Brain microvascular endothelial cell (primary cell): ENCODE data around the gene ZBTB20.

Experiments used
- DNase-seq: peaks from one replicate; pipeline ENCODE4 v3.0.0-alpha.2; 2020
- H3K27ac ChIP-seq: fragments of 250-450 bp; sonication (Bioruptor Pico); 2 replicates; pipeline ENCODE4 v1.5.1; 2020; ENCODE audit warnings: mild to moderate bottlenecking, moderate library complexity
- H3K27me3 ChIP-seq: fragments of 250-450 bp; sonication (Bioruptor Pico); replicated peaks from 2 replicates; pipeline ENCODE4 v1.5.1; 2020; ENCODE audit warnings: mild to moderate bottlenecking
- H3K36me3 ChIP-seq: fragments of 250-450 bp; sonication (Bioruptor Pico); replicated peaks from 2 replicates; pipeline ENCODE4 v1.5.1; 2020; ENCODE audit warnings: mild to moderate bottlenecking
- H3K4me3 ChIP-seq: 2 replicates; pipeline ENCODE4 v1.5.1; 2011; ENCODE audit warnings: low read depth, mild to moderate bottlenecking, control low read depth, low read length, moderate library complexity
- in situ Hi-C: cut with HindIII; loops from 2 replicates; pipeline ENCODE4 v1.10.0; 2017; ENCODE audit warnings: low sequenced_read_pairs, low pct_ligation_motif_present
- TF ChIP-seq, protein P1 (sequence below): IDR thresholded peaks from 2 replicates; pipeline ENCODE4 v1.5.1; 2011; ENCODE audit warnings: low read depth, mild to moderate bottlenecking, moderate library complexity, low read length, control low read depth, inconsistent platforms; ENCODE audit errors: missing control alignments

Gene ZBTB20

DNA sequence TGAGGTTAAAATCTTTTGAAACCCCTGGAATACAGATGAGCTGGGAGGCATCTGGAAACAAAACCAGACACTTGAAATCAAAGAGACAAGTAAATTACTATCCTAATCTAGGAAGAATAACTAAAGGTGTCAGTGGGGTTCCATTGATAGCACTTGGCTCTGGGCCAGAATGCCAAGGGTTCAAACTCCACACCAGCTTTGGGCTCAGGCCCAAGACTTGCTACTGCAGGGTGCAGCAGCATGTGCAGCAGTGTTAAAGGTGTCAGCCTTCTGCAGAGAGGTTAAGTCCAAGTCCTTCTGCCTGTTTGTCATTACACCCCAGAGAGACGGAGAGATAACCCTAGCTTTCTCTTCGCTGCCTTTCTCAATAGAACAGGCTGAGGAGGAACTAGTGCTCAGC is 579.3 kb downstream of the ZBTB20 start:
- no peak for DNase-seq
- TF ChIP-seq, protein P1, sequence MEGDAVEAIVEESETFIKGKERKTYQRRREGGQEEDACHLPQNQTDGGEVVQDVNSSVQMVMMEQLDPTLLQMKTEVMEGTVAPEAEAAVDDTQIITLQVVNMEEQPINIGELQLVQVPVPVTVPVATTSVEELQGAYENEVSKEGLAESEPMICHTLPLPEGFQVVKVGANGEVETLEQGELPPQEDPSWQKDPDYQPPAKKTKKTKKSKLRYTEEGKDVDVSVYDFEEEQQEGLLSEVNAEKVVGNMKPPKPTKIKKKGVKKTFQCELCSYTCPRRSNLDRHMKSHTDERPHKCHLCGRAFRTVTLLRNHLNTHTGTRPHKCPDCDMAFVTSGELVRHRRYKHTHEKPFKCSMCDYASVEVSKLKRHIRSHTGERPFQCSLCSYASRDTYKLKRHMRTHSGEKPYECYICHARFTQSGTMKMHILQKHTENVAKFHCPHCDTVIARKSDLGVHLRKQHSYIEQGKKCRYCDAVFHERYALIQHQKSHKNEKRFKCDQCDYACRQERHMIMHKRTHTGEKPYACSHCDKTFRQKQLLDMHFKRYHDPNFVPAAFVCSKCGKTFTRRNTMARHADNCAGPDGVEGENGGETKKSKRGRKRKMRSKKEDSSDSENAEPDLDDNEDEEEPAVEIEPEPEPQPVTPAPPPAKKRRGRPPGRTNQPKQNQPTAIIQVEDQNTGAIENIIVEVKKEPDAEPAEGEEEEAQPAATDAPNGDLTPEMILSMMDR: no peak
- Histone ChIP-seq H3K27me3 (no peaks in the 10 kb centered on the region), H3K4me3 (no peak overlapping the region), H3K36me3 (no peaks in the 10 kb centered on the region), H3K27ac (no peak overlapping the region)
- in situ Hi-C loops: no loop called here

DNA sequence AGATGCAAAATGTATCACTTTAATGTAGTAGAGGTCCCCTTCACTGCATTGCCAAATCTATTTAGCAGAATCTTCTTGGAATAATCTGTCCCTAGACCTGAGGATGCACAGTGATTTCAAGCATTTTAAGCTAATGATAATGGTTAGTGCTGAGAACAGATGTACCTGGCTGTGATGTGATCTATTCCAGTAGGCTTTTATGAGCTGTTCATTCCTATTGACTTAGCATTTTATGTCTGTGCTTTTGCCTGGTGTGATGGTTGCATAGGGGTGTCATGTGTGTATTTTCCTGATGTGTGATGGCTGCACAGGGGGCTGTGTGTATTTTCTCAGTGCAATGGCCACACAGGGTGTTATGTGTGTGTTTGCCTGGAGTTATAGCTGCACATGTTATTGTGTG is 580.3 kb downstream of the ZBTB20 start:
- Histone ChIP-seq H3K4me3 (no peak overlapping the region), H3K27ac (no peak overlapping the region), H3K27me3 (no peaks in the 10 kb centered on the region), H3K36me3 (no peaks in the 10 kb centered on the region)
- DNase-seq: no peak
- TF ChIP-seq, protein P1: no peak
- in situ Hi-C loops: no loop called here

DNA sequence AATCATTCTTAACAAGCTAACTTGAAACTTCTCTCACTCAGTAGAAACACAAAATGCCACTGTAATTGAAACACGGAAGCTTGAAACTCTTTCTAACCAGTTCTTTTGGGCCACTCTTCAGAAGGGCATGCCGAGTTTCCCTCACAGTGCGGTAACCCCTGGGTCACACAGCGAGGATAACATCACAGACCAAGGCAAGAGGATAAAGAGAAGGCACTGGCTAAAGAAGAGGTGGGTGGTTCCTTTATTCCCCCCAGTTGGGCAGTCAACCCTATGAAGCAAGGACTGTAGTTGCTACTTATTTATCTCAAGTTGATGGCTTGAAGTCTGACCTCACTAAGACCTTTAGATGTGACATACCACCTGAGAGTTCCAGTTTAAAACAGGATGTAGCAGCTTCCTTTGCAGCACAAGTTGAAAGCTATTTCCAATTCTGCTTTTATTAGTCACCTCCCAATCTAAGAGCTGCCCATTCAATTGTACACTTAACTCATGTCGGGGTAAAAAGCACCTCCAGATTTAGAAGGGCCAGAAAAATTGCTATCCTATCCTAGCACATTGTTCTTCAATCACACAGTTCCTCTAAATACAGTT is 580.8 kb downstream of the ZBTB20 start:
- Histone ChIP-seq H3K27ac (no peak overlapping the region), H3K27me3 (no peaks in the 10 kb centered on the region), H3K36me3 (no peaks in the 10 kb centered on the region), H3K4me3 (no peak overlapping the region)
- no peak for DNase-seq
- TF ChIP-seq, protein P1: no peak
- in situ Hi-C loops: no loop called here

DNA sequence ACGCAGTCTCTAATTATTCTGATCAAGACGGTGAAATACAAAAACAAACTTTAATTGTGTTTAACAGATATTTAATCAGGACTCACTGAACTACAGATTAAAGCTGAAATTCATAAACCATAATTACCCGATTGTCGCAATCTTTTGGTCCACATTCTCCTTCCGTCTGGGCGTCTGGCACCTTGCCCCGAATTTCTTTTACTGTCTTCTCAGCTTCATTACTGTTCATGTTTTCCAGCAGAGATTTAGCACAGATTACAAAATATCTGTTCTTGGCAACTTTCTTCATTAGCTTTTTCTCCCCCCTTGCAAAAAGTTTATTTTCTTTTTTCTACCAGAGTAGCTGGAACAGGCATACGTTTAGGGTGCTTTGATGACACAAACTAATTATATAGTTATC is 581.9 kb downstream of the ZBTB20 start:
- DNase-seq: no peak
- H3K27ac ChIP-seq: no peak overlapping the region
- TF ChIP-seq, protein P1: no peak
- H3K36me3 ChIP-seq: no peaks in the 10 kb centered on the region
- H3K4me3 ChIP-seq: no peak overlapping the region
- no peaks in the 10 kb centered on the region for H3K27me3 ChIP-seq
- in situ Hi-C loops: no loop called here

DNA sequence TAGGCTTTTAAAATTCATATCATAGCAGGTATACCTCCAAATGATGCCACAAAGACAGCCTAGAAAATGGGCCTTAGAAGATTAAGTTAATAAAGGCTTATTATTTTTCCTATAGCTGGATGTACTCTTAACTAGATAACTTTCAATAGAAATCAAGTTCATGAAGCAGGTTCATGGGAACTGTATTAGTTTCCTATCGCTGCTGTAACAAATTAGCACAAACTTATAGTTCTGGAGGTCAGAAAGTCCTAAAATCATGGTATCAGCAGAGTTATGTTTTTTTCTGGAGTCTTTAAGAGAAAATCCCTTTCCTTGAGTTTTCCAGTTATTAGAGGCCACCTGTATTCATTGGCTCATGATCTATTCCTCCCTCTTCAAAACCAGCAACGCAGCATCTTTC is 583.4 kb downstream of the ZBTB20 start:
- H3K27ac ChIP-seq: no peak overlapping the region
- no peaks in the 10 kb centered on the region for H3K27me3 ChIP-seq
- no peak for DNase-seq
- no peak overlapping the region for H3K4me3 ChIP-seq
- no peaks in the 10 kb centered on the region for H3K36me3 ChIP-seq
- TF ChIP-seq, protein P1: no peak
- in situ Hi-C loops: no loop called here

DNA sequence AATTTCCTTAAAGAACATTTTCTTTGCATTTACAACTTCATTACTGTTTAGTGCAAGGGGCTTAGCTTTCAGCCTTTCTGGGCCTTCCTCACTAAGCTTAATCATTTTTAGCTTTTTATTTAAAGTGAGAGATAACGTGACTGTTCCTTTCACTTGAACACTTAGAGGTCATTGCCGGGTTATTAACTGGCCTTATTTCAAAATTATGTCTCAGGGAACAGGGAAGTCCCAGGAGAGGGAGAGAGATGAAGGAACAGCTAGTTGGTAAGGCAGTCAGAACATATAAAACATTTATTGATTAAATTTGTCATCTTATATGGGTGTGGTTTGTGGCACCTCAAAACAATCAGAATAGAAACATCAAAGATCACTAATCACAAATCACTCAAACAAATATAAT is 584.5 kb downstream of the ZBTB20 start:
- Histone ChIP-seq H3K36me3 (no peaks in the 10 kb centered on the region), H3K27ac (no peak overlapping the region), H3K27me3 (no peaks in the 10 kb centered on the region), H3K4me3 (no peak overlapping the region)
- TF ChIP-seq, protein P1: no peak
- DNase-seq: no peak
- in situ Hi-C loops: no loop called here
